PC-3 (cell line): ENCODE data around the gene TTLL4. TPM values are rescaled to one million over a fixed set of nuclear protein-coding genes. Genes with fewer than 3 reads are reported as not detected.
A peak's percentile ranks its signal among the peaks of the same experiment; 100 is the strongest.

Experiments used
- ATAC-seq: fragments of 200-7000 bp; cut with Tn5 transposase; 2 replicates; pipeline ENCODE4 v1.9.1; 2020; ENCODE audit warnings: mild to moderate bottlenecking, moderate library complexity
- BruUV-seq: library from RNA; stranded (reverse); fragments of 400-500 nt; replicated peaks from 2 replicates; lab custom pipeline; 2021; lab: Mats Ljungman, UMichigan
- CTCF ChIA-PET: fragments of 300-600 bp; sonication (Branson Sonifier 250); formaldehyde crosslinking; loops from one replicate; lab custom pipeline; 2022; ENCODE audit warnings: antibody characterized with exemption; lab: Charles Lee
- POLR2A ChIA-PET: fragments of 300-600 bp; sonication (Branson Sonifier 250); formaldehyde crosslinking; loops from one replicate; lab custom pipeline; 2022; ENCODE audit warnings: antibody characterized with exemption; ENCODE audit not compliant: unreplicated experiment; lab: Charles Lee
- DNase-seq: peaks from one replicate; pipeline ENCODE4 v3.0.0-alpha.2; 2015
- H2AFZ ChIP-seq: fragments of 300-600 bp; sonication (generic); 2 replicates; pipeline ENCODE4 v1.6.0; 2016; ENCODE audit warnings: antibody characterized with exemption, low read length
- H3F3A ChIP-seq: fragments of 300-600 bp; sonication (generic); one replicate; pipeline ENCODE4 v1.6.0; 2017; ENCODE audit warnings: antibody characterized with exemption, low read length, control low read depth, mild to moderate bottlenecking; ENCODE audit not compliant: unreplicated experiment
- H3K27ac ChIP-seq: fragments of 300-600 bp; sonication (generic); 2 replicates; pipeline ENCODE4 v1.5.1; 2016; ENCODE audit warnings: mild to moderate bottlenecking, low read length
- H3K27me3 ChIP-seq: fragments of 300-600 bp; sonication (generic); 2 replicates; pipeline ENCODE4 v1.6.1; 2016; ENCODE audit warnings: low read length, mixed read lengths
- H3K36me3 ChIP-seq: fragments of 300-600 bp; sonication (generic); 2 replicates; pipeline ENCODE4 v1.6.1; 2016; ENCODE audit warnings: low read depth, mixed run types, low read length, mixed read lengths
- H3K4me1 ChIP-seq: fragments of 300-600 bp; sonication (generic); 2 replicates; pipeline ENCODE4 v1.5.1; 2016; ENCODE audit warnings: low read length; ENCODE audit not compliant: insufficient read depth
- H3K4me2 ChIP-seq: fragments of 300-600 bp; sonication (generic); 2 replicates; pipeline ENCODE4 v1.6.0; 2016; ENCODE audit warnings: low read length
- H3K4me3 ChIP-seq: fragments of 300-600 bp; sonication (generic); 2 replicates; pipeline ENCODE4 v1.5.1; 2016; ENCODE audit warnings: mild to moderate bottlenecking, low read length, mixed read lengths
- H3K79me2 ChIP-seq: fragments of 300-600 bp; sonication (generic); 2 replicates; pipeline ENCODE4 v1.6.1; 2017; ENCODE audit warnings: low read length, mixed read lengths
- H3K9ac ChIP-seq: fragments of 300-600 bp; sonication (generic); 2 replicates; pipeline ENCODE4 v1.6.0; 2016; ENCODE audit warnings: mild to moderate bottlenecking, low read length
- H3K9me2 ChIP-seq: fragments of 300-600 bp; sonication (generic); replicated peaks from 2 replicates; pipeline ENCODE4 v1.6.1; 2016; ENCODE audit warnings: mixed run types, low read length, mixed read lengths
- H3K9me3 ChIP-seq: fragments of 300-600 bp; sonication (generic); 2 replicates; pipeline ENCODE4 v1.6.1; 2016; ENCODE audit warnings: low read length, mixed read lengths
- H4K20me1 ChIP-seq: fragments of 300-600 bp; sonication (generic); 2 replicates; pipeline ENCODE4 v1.6.1; 2016; ENCODE audit warnings: low read length, mixed read lengths
- EZH2 ChIP-seq: fragments of 300-600 bp; sonication (generic); IDR thresholded peaks from one replicate; pipeline ENCODE4 v1.6.1; 2017; ENCODE audit warnings: antibody characterized with exemption, mild to moderate bottlenecking, low read length; ENCODE audit not compliant: unreplicated experiment
- EZH2phosphoT487 ChIP-seq: fragments of 300-600 bp; sonication (generic); IDR thresholded peaks from 2 replicates; pipeline ENCODE4 v1.6.1; 2018; ENCODE audit warnings: mild to moderate bottlenecking, antibody characterized with exemption, low read length, borderline replicate concordance
- intact Hi-C: fragments of 100-400 bp; cut with micrococcal nuclease; formaldehyde crosslinking; loops from 2 replicates; pipeline ENCODE4 v1.9.0; 2023
- total RNA-seq: library from RNA; depleted of rRNA; stranded (reverse); fragments of >200 nt; gene quantifications from 2 replicates; pipeline ENCODE4 v1.2.3, GENCODE V29; 2014
- TF ChIP-seq, protein P1 (sequence below): fragments of 300-600 bp; sonication (generic); conservative IDR thresholded peaks from 2 replicates; pipeline ENCODE4 v1.5.1; 2017; ENCODE audit warnings: antibody characterized with exemption, low read depth, mild to moderate bottlenecking, low read length

Gene TTLL4
- total RNA-seq, 1 experiment from 2014 or later = 21.0 TPM

- H3K9ac ChIP-seq = no peak overlapping the region
- H3F3A ChIP-seq = no peaks in the 10 kb centered on the region
- DNase-seq (no peak), ATAC-seq (no peak)
- no peaks in the 10 kb centered on the region for H4K20me1 ChIP-seq
- ChIA-PET POLR2A (no interaction called here), CTCF (no interaction called here)
- no peaks in the 10 kb centered on the region for H3K4me1 ChIP-seq
- H3K4me3 ChIP-seq = no peak overlapping the region
- no peaks in the 10 kb centered on the region for H3K79me2 ChIP-seq
- H3K9me3 ChIP-seq = no peaks in the 10 kb centered on the region
- H3K27me3 ChIP-seq = no peaks in the 10 kb centered on the region
- TF ChIP-seq EZH2phosphoT487 (no peak), EZH2 (no peak)
- TF ChIP-seq, protein P1, sequence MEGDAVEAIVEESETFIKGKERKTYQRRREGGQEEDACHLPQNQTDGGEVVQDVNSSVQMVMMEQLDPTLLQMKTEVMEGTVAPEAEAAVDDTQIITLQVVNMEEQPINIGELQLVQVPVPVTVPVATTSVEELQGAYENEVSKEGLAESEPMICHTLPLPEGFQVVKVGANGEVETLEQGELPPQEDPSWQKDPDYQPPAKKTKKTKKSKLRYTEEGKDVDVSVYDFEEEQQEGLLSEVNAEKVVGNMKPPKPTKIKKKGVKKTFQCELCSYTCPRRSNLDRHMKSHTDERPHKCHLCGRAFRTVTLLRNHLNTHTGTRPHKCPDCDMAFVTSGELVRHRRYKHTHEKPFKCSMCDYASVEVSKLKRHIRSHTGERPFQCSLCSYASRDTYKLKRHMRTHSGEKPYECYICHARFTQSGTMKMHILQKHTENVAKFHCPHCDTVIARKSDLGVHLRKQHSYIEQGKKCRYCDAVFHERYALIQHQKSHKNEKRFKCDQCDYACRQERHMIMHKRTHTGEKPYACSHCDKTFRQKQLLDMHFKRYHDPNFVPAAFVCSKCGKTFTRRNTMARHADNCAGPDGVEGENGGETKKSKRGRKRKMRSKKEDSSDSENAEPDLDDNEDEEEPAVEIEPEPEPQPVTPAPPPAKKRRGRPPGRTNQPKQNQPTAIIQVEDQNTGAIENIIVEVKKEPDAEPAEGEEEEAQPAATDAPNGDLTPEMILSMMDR = no peak
- no peaks in the 10 kb centered on the region for H3K9me2 ChIP-seq
- peaks cover 4% of the 10 kb centered on the region; the same call in 1 of the 2 replicates for H3K36me3 ChIP-seq
- intact Hi-C loops = no loop called here
- BruUV-seq = no TSS peak
- no peak overlapping the region for H3K27ac ChIP-seq
- H2AFZ ChIP-seq = no peak overlapping the region
- H3K4me2 ChIP-seq = no peak overlapping the region
Observed at GRCh38 chr2:218703341-218703740, 7.3 kb upstream of the TTLL4 start.

DNA sequence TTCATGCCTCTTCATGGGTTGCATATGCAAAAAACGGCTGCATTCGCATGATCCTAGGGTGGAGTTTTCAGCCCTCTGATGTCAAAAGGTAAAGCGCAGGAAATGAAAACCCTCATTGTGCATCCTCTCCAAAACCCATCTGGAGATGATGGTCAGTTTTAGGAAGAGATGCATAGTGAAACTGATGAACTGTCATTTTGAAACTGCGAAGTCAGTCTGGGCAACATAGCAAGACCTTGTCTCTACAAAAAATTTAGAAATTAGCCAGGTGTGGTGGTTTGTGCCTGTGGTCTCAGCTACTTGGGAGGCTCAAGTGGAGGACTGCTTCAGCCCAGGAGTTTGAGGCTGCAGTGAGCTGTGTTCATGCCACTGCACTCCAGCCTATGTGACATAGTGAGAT lies 2.5 kb upstream of the TTLL4 start:
- no peaks in the 10 kb centered on the region for H3K9me2 ChIP-seq
- no peaks in the 10 kb centered on the region for H3K9me3 ChIP-seq
- peaks cover 12% of the 10 kb centered on the region for H3K4me1 ChIP-seq
- no TSS peak for BruUV-seq
- ATAC-seq (no peak), DNase-seq (no peak)
- no peak overlapping the region for H3K4me2 ChIP-seq
- no peaks in the 10 kb centered on the region for H3K27me3 ChIP-seq
- no peak overlapping the region for H3K27ac ChIP-seq
- ChIA-PET POLR2A (interaction anchor here (0.6 kb wide), 1 partner anchor 241 kb away, joined by 12 read pairs; no protein-coding TSS in a partner anchor), CTCF (interaction anchor here (0.6 kb wide), 1 partner anchor 272 kb away, joined by 8 read pairs; no protein-coding TSS in a partner anchor)
- peaks cover 5% of the 10 kb centered on the region; the same call in 1 of the 2 replicates for H4K20me1 ChIP-seq
- H3F3A ChIP-seq = no peaks in the 10 kb centered on the region
- no peak overlapping the region for H3K9ac ChIP-seq
- intact Hi-C loops = no loop called here
- H3K4me3 ChIP-seq = no peak overlapping the region
- TF ChIP-seq EZH2phosphoT487 (no peak), EZH2 (no peak)
- TF ChIP-seq, protein P1 = no peak
- H3K36me3 ChIP-seq = no peaks in the 10 kb centered on the region
- H2AFZ ChIP-seq = no peak overlapping the region
- peaks cover 23% of the 10 kb centered on the region for H3K79me2 ChIP-seq

DNA sequence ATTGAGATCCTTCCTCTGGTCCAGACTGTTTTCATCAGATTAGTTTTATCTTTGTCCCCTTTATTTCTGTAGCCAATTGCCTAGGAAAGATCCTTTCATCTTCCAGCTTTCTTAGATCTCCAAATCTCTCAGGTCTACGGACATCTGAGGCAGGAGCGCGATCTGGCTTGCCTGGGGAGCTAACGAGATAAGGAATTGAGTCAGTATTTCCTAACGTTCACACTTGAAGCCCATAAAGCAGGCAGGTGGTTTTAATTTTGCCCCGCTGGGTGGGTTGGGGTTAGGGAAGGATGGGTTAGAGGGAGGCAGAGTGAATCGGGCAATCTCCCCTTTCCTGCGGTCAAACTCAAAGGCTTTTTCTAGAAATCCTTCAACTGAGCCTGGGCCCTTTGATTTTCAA lies 727 bp upstream of the TTLL4 start:
- H3K4me3 ChIP-seq = no peak overlapping the region
- DNase-seq (no peak), ATAC-seq (no peak)
- ChIA-PET POLR2A (interaction anchor here (0.6 kb wide), 2 partner anchors 18 to 39 kb away, joined by 4 to 9 read pairs; no protein-coding TSS in a partner anchor), CTCF (interaction anchor here (0.6 to 1.6 kb wide), 4 partner anchors 18 to 789 kb away, joined by 3 to 5 read pairs (median 4); partner anchors contain the start of genes BCS1L, GMPPA and ZNF142)
- peak overlapping the region; percentile 40; the same call in 1 of the 2 replicates for H2AFZ ChIP-seq
- intact Hi-C loops = loop anchor here (2.0 to 5.0 kb wide), 3 partner anchors 21 to 72 kb away; partner anchors contain the start of genes BCS1L, CYP27A1 and ZNF142
- H3K36me3 ChIP-seq = no peaks in the 10 kb centered on the region
- no peaks in the 10 kb centered on the region for H3K27me3 ChIP-seq
- no peak overlapping the region for H3K27ac ChIP-seq
- TF ChIP-seq, protein P1 = no peak
- TF ChIP-seq EZH2 (no peak), EZH2phosphoT487 (no peak)
- no peaks in the 10 kb centered on the region for H3K9me3 ChIP-seq
- BruUV-seq = no TSS peak
- H3K9ac ChIP-seq = no peak overlapping the region
- H3K4me1 ChIP-seq = peaks cover 13% of the 10 kb centered on the region
- no peak overlapping the region for H3K4me2 ChIP-seq
- H3K79me2 ChIP-seq = peaks cover 40% of the 10 kb centered on the region
- no peaks in the 10 kb centered on the region for H3K9me2 ChIP-seq
- H4K20me1 ChIP-seq = peaks cover 5% of the 10 kb centered on the region; the same call in 1 of the 2 replicates
- H3F3A ChIP-seq = no peaks in the 10 kb centered on the region
